HepG2 (cell line): Measurements from ENCODE around the gene RAB43. TPM values are rescaled to one million over a fixed set of nuclear protein-coding genes. Genes with fewer than 3 reads are reported as not detected.

ENCODE experiments used
- ATAC-seq: fragments of 200-7000 bp; cut with Tn5 transposase; 3 replicates; pipeline ENCODE4 v1.9.1; 2020; ENCODE audit warnings: mild to moderate bottlenecking, moderate library complexity
- BruUV-seq: library from RNA; stranded (reverse); fragments of 400-500 nt; replicated peaks from 2 replicates; lab custom pipeline; 2021; lab: Mats Ljungman, UMichigan
- CTCF ChIA-PET: fragments of 300-600 bp; formaldehyde crosslinking; extraction: SDS; loops from one replicate; lab custom pipeline; 2021; ENCODE audit warnings: low total read pairs, inconsistent platforms, low intra/inter-chr PET ratio; lab: Yijun Ruan, JAX
- POLR2A ChIA-PET: fragments of 350-600 bp; sonication (Branson Sonifier 250); formaldehyde crosslinking; loops from one replicate; lab custom pipeline; 2020; ENCODE audit warnings: antibody characterized with exemption, inconsistent platforms; lab: Yijun Ruan, JAX
- DNase-seq: peaks from one replicate; pipeline ENCODE4 v3.0.0-alpha.2; 2015; ENCODE audit warnings: low spot score
- FAIRE-seq: peaks from 3 replicates; lab custom pipeline; 2011; peaks lifted over from hg19 to GRCh38; lab: Jason Lieb, UNC
- H2AFZ ChIP-seq: one replicate; pipeline ENCODE4 v1.6.1; 2011; ENCODE audit warnings: low read length, inconsistent platforms
- H3K27ac ChIP-seq: fragments of 300-600 bp; 3 replicates; pipeline ENCODE4 v1.8.0; 2011; ENCODE audit warnings: mixed run types, mild to moderate bottlenecking, mixed read lengths, low read length, inconsistent platforms; ENCODE audit not compliant: insufficient read depth; ENCODE audit errors: extremely low read length
- H3K27me3 ChIP-seq, 2 experiments: fragments of 200-600 bp in 1 of 2; 2 replicates in 1 of 2; 3 replicates in 1 of 2; pipeline versions ENCODE4 v1.6.0 to v1.8.0; 2011; ENCODE audit warnings: low read length in 2 of 2, mild to moderate bottlenecking in 2 of 2, moderate library complexity in 2 of 2, inconsistent platforms in 1 of 2; ENCODE audit not compliant: insufficient read depth in 2 of 2, control insufficient read depth in 1 of 2
- H3K36me3 ChIP-seq, 2 experiments: fragments of 200-600 bp in 1 of 2; replicated peaks in 1 of 2; 2 replicates in 1 of 2; 3 replicates in 1 of 2; pipeline versions ENCODE4 v1.5.1 to v1.8.0; 2011; ENCODE audit warnings: low read length in 2 of 2, inconsistent platforms in 1 of 2; ENCODE audit not compliant: insufficient read depth in 2 of 2, control insufficient read depth in 1 of 2
- H3K4me1 ChIP-seq: 2 replicates; pipeline ENCODE4 v1.5.1; 2012; ENCODE audit warnings: low read length, inconsistent platforms; ENCODE audit not compliant: insufficient read depth
- H3K4me2 ChIP-seq: 2 replicates; pipeline ENCODE4 v1.6.0; 2011; ENCODE audit warnings: low read depth, low read length, inconsistent platforms
- H3K4me3 ChIP-seq, 3 experiments: fragments of 200-600 bp in 1 of 3; sonication (generic), shearing (Covaris generic) in 1 of 3; replicated peaks in 1 of 3; 2 replicates each; pipeline ENCODE4 v1.5.1; 2011 to 2016; ENCODE audit warnings: low read length in 3 of 3, inconsistent platforms in 2 of 3, low read depth in 2 of 3, mild to moderate bottlenecking in 2 of 3, control low read depth in 1 of 3, mixed read lengths in 1 of 3; ENCODE audit not compliant: insufficient read depth in 1 of 3
- H3K79me2 ChIP-seq: one replicate; pipeline ENCODE4 v1.6.1; 2011; ENCODE audit warnings: low read length, inconsistent platforms; ENCODE audit not compliant: insufficient read depth
- H3K9ac ChIP-seq: 2 replicates; pipeline ENCODE4 v1.6.0; 2011; ENCODE audit warnings: mild to moderate bottlenecking, low read depth, low read length, inconsistent platforms; ENCODE audit not compliant: insufficient read depth
- H3K9me3 ChIP-seq: 2 replicates; pipeline ENCODE4 v1.5.1; 2012; ENCODE audit warnings: mild to moderate bottlenecking, low read length
- H4K20me1 ChIP-seq: 2 replicates; pipeline ENCODE4 v1.6.0; 2011; ENCODE audit warnings: inconsistent platforms, mild to moderate bottlenecking, low read length, moderate library complexity; ENCODE audit not compliant: insufficient read depth
- CEBPB ChIP-seq: IDR thresholded peaks from 2 replicates; pipeline ENCODE4 v1.6.1; 2011; ENCODE audit warnings: low read depth, low read length, improper control_type of control experiment, borderline replicate concordance
- CEBPG ChIP-seq: IDR thresholded peaks from 2 replicates; pipeline ENCODE4 v1.6.1; 2016
- HNF1A ChIP-seq, 2 experiments: sonication (generic) in 1 of 2; formaldehyde crosslinking in 1 of 2; IDR thresholded peaks; 2 replicates each; pipeline versions ENCODE4 v1.4.0 to v1.6.1; 2016 to 2020; ENCODE audit warnings: borderline replicate concordance in 1 of 2, low read depth in 1 of 2, mild to moderate bottlenecking in 1 of 2, missing genetic modification reagents in 1 of 2
- KLF11 ChIP-seq: IDR thresholded peaks from 2 replicates; pipeline ENCODE4 v1.6.1; 2016; ENCODE audit warnings: missing compliant biosample characterization
- NR2C2 ChIP-seq: sonication (generic); formaldehyde crosslinking; IDR thresholded peaks from 2 replicates; pipeline ENCODE4 v1.4.0; 2020; ENCODE audit warnings: missing genetic modification reagents, mild to moderate bottlenecking, moderate library complexity, borderline replicate concordance
- ZNF598 ChIP-seq: sonication (generic); formaldehyde crosslinking; IDR thresholded peaks from 2 replicates; pipeline ENCODE4 v1.5.1; 2020; ENCODE audit warnings: mild to moderate bottlenecking, missing genetic modification reagents, borderline replicate concordance
- ZNF652 ChIP-seq: IDR thresholded peaks from 2 replicates; pipeline ENCODE4 v1.6.1; 2016; ENCODE audit warnings: low read depth, borderline replicate concordance
- ZNF770 ChIP-seq: sonication (generic); formaldehyde crosslinking; IDR thresholded peaks from 2 replicates; pipeline ENCODE4 v1.5.0; 2020; ENCODE audit warnings: mild to moderate bottlenecking, missing genetic modification reagents
- WGBS: methylation state at CpG from one replicate; pipeline ENCODE4 v1.1.6; 2017; ENCODE audit warnings: low lambda C conversion rate; 5-methylcytosine and 5-hydroxymethylcytosine counted together
- in situ Hi-C: cut with HindIII; loops from 2 replicates; pipeline ENCODE4 v1.10.0; 2017; ENCODE audit warnings: low pct_unique_long_range_greater_than_20kb; ENCODE audit not compliant: extremely low pct_ligation_motif_present
- intact Hi-C: fragments of 100-400 bp; cut with micrococcal nuclease; formaldehyde crosslinking; loops from one replicate; pipeline ENCODE4 v1.10.0; 2022; ENCODE audit not compliant: unreplicated experiment
- polyA plus RNA-seq, 8 experiments: library from polyadenylated mRNA; depleted of rRNA in 3 of 8; stranded (reverse) in 7 of 8; unstranded in 1 of 8; fragments of >200 nt; fragmentation: Illumina TruSeq in 4 of 8; extraction: Trizol in 4 of 8; gene quantifications; 2 replicates each; pipeline versions ENCODE4 v1.2.1 to v1.2.3, GENCODE V29; 2011 to 2016; ENCODE audit warnings: low read depth in 4 of 8, missing spikeins in 1 of 8, mixed read lengths in 1 of 8; ENCODE audit not compliant: insufficient read depth in 1 of 8
- total RNA-seq, 5 experiments: library from RNA; depleted of rRNA; stranded (reverse); fragments of >200 nt; fragmentation: Illumina TruSeq; extraction: Trizol; gene quantifications; 2 replicates each; pipeline ENCODE4 v1.2.3, GENCODE V29; 2016; ENCODE audit warnings: low read depth in 1 of 5
- TF ChIP-seq, protein P1 (sequence below), 2 experiments: fragments of 450-650 bp in 1 of 2; sonication (generic) in 1 of 2; formaldehyde crosslinking; IDR thresholded peaks; 2 replicates each; pipeline versions ENCODE4 v1.5.0 to v1.8.0; 2020 to 2022; ENCODE audit warnings: mild to moderate bottlenecking in 1 of 2, missing genetic modification reagents in 1 of 2
- TF ChIP-seq, protein P2 (sequence below): sonication (generic); formaldehyde crosslinking; IDR thresholded peaks from 2 replicates; pipeline ENCODE4 v1.4.0; 2020; ENCODE audit warnings: missing genetic modification reagents

RAB43 gene
- total and polyA plus RNA-seq, 2 of the 13 experiments (the other 11 are each of a cell fraction or from before 2014, with no cell fraction given) = 11.8 to 18.4 TPM

DNA sequence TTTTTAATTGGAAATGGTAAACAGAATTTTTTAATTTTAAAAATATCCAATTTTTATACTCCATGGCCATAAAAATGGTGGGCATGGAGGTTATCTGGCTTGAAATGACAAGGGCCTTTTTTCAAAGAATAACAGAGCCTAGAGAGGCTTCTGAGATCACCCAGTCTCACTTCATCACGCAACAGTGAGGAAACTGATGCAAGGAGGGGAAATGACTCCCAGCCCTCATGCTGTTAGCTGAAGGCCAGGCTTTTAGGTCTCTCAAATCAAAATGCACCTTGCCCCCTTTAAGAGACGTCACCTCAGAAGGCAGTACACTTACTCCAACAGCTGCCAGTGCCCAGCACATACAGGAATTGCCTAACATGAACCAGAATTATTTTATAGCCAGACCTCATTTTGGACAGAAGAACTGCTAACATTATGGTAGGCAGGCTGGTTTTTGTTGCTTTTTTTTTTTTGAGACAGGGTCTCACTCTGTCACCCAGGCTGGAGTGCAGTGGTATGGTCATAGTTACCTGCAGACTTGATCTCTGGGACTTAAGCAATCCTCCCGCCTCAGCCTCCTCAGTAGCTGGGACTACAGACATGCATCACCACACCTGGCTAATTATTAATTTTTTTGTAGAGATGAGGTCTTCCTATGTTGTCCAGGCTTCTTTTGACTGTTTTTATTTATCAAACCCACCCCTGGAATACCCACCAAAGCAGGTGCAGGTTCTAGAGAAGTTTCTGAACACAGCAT, 9.1 kb downstream of the RAB43 start:
- Histone ChIP-seq H3K9ac (no peak overlapping the region), H3K27ac (no peak overlapping the region), H3K27me3 (no peaks in the 10 kb centered on the region), H3K4me3 (no peak overlapping the region), H2AFZ (no peak overlapping the region), H3K9me3 (no peaks in the 10 kb centered on the region), H3K4me2 (peak overlapping the region; percentile 11; the same call in 1 of the 2 replicates), H3K36me3 (peaks cover 6 to 25% of the 10 kb centered on the region in 2 experiments; a peak in 4 of 5 replicates), H4K20me1 (peaks cover 20% of the 10 kb centered on the region), H3K79me2 (peaks cover 54% of the 10 kb centered on the region)
- intact Hi-C loops = no loop called here
- peak; percentile 32 for DNase-seq
- peak; percentile 55 for ATAC-seq
- FAIRE-seq = no peak
- POLR2A ChIA-PET = interaction anchor here (1.7 to 2.9 kb wide), 2 partner anchors 10 to 59 kb away, joined by 6 to 32 read pairs; partner anchors contain the start of gene RAB43
- CTCF ChIA-PET = no interaction called here
- in situ Hi-C loops = no loop called here
- BruUV-seq = no TSS peak
- TF ChIP-seq, protein P1, sequence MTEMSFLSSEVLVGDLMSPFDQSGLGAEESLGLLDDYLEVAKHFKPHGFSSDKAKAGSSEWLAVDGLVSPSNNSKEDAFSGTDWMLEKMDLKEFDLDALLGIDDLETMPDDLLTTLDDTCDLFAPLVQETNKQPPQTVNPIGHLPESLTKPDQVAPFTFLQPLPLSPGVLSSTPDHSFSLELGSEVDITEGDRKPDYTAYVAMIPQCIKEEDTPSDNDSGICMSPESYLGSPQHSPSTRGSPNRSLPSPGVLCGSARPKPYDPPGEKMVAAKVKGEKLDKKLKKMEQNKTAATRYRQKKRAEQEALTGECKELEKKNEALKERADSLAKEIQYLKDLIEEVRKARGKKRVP (CRISPR knock-in tag; IDR thresholded peaks at IDR 0.05) = peak in 1 of 2 experiments; percentile 81; a peak in 2 of 4 replicates
- no peak for TF ChIP-seq ZNF652 (CRISPR knock-in tag)
- no peak for TF ChIP-seq KLF11
- TF ChIP-seq, protein P2, sequence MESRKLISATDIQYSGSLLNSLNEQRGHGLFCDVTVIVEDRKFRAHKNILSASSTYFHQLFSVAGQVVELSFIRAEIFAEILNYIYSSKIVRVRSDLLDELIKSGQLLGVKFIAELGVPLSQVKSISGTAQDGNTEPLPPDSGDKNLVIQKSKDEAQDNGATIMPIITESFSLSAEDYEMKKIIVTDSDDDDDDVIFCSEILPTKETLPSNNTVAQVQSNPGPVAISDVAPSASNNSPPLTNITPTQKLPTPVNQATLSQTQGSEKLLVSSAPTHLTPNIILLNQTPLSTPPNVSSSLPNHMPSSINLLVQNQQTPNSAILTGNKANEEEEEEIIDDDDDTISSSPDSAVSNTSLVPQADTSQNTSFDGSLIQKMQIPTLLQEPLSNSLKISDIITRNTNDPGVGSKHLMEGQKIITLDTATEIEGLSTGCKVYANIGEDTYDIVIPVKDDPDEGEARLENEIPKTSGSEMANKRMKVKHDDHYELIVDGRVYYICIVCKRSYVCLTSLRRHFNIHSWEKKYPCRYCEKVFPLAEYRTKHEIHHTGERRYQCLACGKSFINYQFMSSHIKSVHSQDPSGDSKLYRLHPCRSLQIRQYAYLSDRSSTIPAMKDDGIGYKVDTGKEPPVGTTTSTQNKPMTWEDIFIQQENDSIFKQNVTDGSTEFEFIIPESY (CRISPR knock-in tag) = 0 out of 2 replicates have a peak, but pooled peaks have one; percentile 26
- TF ChIP-seq CEBPG (CRISPR knock-in tag) = peak; percentile 55; the same call in 1 of the 2 replicates
- TF ChIP-seq ZNF770 (CRISPR knock-in tag) = peak; percentile 92
- peak; percentile 48; the same call in 1 of the 2 replicates for TF ChIP-seq CEBPB
- peak; percentile 43; the same call in 1 of the 2 replicates for TF ChIP-seq HNF1A (IDR thresholded peaks at IDR 0.05; ENCODE audit: low read depth)
- no peak for TF ChIP-seq HNF1A (CRISPR knock-in tag; IDR thresholded peaks at IDR 0.05; ENCODE audit: borderline replicate concordance)
- TF ChIP-seq ZNF598 = no peak
- TF ChIP-seq NR2C2 (CRISPR knock-in tag) = peak; percentile 26; the same call in 1 of the 2 replicates
- TF ChIP-seq, all 625 proteins: peak for 7
- WGBS = 68% methylated on average over 3 of the region's 3 CpGs
- H3K4me1 ChIP-seq = peaks cover 48% of the 10 kb centered on the region
